SK-N-MC (cell line): ENCODE measurements around the gene PACS2.

ENCODE experiments used
- EZH2 ChIP-seq: fragments of 200-600 bp; sonication (generic); IDR thresholded peaks from one replicate; pipeline ENCODE4 v1.6.1; 2017; ENCODE audit warnings: antibody characterized with exemption
- FOXP2 ChIP-seq: optimal IDR thresholded peaks from 2 replicates; pipeline ENCODE3; 2011; ENCODE audit warnings: mild to moderate bottlenecking, moderate library complexity; ENCODE audit not compliant: insufficient read depth; ENCODE audit errors: extremely low read length, control extremely low read depth

GRCh38 chr14:105394714-105395537 is 80.4 kb downstream of the PACS2 start:
- TF ChIP-seq EZH2 (no peak), FOXP2 (no peak)
